EH (cell line): ENCODE data around the gene GOPC.
"Not testable (repeated sequence)": the region's sequence is repeated elsewhere in the genome, so short reads cannot be mapped to it uniquely, and the experiment has no call there.

Source experiments
- DNase-seq: peaks from one replicate; pipeline ENCODE4 v3.0.0-alpha.2; 2015; ENCODE audit warnings: low read depth

GOPC gene

DNA sequence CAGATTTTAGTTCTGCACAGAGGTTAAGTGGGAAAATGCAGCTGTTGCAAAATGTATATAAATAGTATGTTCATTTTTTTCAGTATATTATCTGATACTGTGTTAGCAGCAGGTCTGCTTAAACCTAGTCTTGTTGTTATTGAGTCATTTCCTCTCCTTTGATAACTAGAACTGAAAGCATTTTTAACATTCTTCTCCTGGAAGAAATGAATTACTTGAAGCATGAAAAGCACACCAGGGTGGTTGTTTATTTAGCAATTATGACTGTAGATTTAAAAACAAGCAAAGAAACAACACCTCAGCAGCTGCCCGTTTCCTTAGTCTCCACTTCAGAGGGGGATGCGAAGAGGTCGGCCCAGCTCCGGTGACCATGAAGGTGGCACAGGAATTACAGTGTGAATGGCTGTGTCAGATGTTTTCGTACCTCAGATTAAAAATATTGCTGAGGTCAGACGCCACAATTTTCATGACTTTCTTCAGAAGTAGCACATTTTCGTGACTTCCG lies 53.5 kb downstream of the GOPC start:
- peak; percentile 70 for DNase-seq

GRCh38 chr6:117547688-117548621 lies 54.4 kb downstream of the GOPC start:
- peak; percentile 70 for DNase-seq

DNA sequence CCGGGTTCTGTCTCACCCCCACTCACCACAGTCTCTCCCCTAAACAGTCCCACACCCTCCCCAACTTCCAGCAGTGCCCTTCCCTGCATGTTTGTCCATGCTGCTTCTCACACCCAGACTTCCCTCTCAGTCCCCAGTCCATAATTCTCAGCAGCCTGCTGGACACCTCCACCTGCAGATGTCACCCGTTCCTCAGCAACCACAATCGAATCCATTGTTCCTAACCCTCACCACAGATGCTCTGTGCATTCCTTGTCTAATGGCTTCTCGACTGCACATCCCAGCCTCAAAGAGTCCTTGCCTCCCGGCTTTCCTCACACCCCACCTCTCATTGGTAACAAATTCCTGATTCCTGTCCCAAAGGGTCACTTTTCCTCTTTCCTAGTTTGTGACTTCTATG lies 55.6 kb downstream of the GOPC start:
- no peak for DNase-seq

- DNase-seq, result no peak
Observed at GRCh38 chr6:117545161-117545595, 57.1 kb downstream of the GOPC start.

GRCh38 chr6:117544716-117545115 lies 57.6 kb downstream of the GOPC start:
- DNase-seq, result no peak

- no peak for DNase-seq
Observed at GRCh38 chr6:117542493-117542892, 59.8 kb downstream of the GOPC start.

- no peak for DNase-seq
Observed at GRCh38 chr6:117540670-117541069, 61.6 kb downstream of the GOPC start.

DNA sequence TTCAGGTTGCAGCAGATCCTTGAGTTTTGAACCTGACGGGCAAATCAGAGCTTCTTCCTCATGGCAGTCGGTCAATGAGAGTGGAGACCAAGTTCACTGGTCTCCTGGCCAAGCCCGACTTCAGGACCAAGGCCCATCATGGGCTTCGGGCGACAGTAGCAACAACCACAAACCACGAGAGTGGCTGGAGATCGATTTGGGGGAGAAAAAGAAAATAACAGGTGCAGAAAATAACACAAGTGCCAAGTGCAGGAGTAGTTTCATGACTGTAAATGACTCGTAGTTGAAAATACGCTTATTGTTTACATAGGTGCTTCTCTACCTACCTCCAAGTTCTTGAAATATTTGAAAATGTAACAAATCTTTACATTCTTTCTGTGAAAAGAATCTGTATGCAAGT lies 63.7 kb downstream of the GOPC start:
- DNase-seq, result no peak

GRCh38 chr6:117536317-117536716 lies 66.0 kb downstream of the GOPC start:
- DNase-seq, result peak; percentile 41

GRCh38 chr6:117534974-117535373 lies 67.3 kb downstream of the GOPC start:
- DNase-seq, result no peak

GRCh38 chr6:117533775-117534174 lies 68.5 kb downstream of the GOPC start:
- DNase-seq, result no peak

- DNase-seq, result no peak
Observed at GRCh38 chr6:117531809-117532725, 70.2 kb downstream of the GOPC start.

DNA sequence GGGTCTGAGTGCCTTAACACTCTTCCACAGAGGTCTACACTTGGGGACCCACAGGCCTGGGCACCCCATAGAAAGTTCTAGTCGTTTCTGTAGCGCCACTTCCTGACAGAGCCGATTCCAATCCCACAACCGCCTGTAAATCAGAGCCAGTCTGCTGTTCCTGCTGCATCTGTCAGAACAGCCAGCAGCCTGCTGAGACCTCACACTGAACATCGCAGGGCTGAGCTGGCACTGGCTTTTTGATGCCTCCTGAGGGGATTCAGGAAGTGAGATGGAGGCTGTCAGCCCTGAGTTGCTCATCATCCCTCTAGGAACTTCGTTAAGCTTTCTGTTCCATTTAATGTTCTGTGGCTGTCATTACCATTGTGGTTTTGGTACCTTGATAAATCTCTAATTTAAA lies 71.0 kb downstream of the GOPC start:
- DNase-seq, result peak; percentile 35

- no peak for DNase-seq
Observed at GRCh38 chr6:117530467-117531242, 71.7 kb downstream of the GOPC start.

- no peak for DNase-seq
Observed at GRCh38 chr6:117525607-117526006, 76.7 kb downstream of the GOPC start.

DNA sequence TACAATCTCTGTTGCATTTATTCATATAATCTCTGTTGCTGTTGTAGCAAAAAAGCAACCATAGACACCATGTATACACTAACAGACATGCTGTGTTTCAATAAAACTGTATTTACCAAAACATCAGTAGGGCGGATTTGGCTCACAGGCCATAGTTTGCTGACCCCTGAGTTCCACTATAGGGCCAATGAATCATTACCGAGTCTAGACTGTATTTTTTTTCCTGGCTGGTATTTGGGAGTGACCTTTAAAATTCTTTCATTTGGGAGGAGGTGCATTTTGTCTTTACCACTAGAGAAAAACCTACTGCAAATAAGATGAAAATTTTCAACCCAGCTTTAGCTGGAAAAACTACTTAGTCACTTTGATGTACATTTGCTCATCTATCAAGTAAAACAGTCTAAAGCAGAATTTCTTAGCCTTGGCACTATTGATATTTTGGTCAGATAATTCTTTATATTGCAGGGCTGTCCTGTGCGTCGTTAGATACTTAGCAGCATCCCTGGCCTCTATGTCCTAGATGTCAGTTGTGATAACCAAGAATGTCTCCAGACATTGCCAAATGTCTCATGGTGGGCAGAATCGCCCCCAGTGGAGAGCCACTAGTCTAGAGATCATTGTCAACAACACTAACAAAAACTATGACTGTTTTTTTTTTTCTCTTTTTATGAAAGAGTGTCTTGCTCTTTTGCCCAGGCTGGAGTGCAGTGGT lies 80.4 kb downstream of the GOPC start:
- DNase-seq, result peak; percentile 32

GRCh38 chr6:117520603-117521395 lies 81.5 kb downstream of the GOPC start:
- DNase-seq, result no peak

GRCh38 chr6:117518870-117519269 lies 83.4 kb downstream of the GOPC start:
- no peak for DNase-seq

DNA sequence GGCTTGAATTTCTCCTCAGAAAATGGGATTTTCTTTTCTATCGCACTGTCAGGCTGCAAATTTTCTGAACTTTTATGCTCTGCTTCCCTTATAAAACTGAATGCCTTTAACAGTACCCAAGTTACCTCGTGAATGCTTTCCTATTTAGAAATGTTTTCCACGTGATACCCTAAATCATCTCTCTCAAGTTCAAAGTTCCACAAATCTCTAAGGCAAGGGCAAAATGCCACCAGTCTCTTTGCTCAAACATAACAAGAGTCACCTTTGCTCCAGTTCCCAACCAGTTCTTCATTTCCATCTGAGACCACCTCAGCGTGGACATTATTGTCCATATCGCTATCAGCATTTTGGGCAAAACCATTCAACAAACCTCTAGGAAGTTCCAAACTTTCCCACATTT lies 84.3 kb downstream of the GOPC start:
- DNase-seq, result not testable (repeated sequence)

DNA sequence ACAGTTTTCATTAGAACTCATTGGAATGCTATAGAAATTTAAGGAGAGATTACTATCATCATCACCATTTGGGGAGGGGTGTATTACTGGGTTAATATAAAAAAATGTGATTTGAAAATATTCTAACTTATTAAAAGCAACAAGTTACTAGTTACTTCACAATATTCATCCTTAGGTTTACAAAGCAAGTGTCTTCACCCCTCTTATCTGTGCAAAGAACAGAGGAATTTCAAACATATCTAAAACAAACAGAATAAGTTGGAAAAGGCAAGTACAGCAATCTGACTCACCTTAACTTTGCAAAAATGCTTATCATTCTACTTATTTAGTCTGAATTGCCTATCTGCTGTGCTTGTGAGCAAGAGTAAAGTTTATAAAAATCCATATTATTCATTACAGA lies 87.0 kb downstream of the GOPC start:
- DNase-seq, result no peak
